NCI-H2171 (cell line): ENCODE results near the gene PHOSPHO1.
"Not testable (repeated sequence)": the region's sequence is repeated elsewhere in the genome, so short reads cannot be mapped to it uniquely, and the experiment has no call there.

Experiments used
- DNase-seq: peaks from one replicate; lab custom pipeline; 2025; lab: John Stamatoyannopoulos, UW

The PHOSPHO1 gene

DNA sequence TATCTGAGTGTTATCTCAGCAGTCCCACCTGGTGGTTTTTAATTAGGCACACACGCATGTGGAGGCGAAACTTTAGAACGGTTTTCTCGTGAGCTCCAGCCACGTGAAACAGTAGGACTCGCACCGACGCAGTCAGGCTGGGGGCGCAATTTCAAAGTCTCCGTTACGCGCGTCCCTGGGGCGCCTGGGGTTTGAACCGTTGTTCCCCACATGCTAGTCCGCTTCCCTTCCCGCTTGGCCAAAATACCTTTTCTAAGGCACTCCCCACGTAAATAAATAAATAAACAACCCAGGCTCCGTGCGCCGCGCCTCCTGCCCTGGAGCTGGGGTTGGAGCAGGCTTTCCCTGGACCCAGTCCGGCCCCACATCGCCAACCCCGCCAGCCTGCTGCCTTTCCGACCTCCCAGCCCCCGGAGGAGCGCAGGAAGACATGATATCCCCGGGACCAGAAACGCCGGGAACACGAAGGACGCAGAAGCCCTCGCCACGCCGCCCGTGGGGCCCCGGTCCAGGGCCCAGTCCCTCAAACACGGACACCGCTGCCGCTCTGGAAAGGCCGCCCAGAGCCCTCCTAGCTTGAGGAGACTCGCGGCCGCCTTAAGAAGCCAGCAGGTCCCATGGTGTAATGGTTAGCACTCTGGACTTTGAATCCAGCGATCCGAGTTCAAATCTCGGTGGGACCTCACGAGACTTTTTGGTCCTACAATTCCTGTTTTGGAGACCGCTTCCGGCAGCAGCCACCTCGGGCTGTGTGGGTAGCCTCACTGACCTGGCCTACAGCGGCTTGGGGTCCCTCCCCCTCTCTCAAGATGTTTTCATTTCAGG, 38.5 kb downstream of the PHOSPHO1 start:
- DNase-seq = peak; percentile 79

DNA sequence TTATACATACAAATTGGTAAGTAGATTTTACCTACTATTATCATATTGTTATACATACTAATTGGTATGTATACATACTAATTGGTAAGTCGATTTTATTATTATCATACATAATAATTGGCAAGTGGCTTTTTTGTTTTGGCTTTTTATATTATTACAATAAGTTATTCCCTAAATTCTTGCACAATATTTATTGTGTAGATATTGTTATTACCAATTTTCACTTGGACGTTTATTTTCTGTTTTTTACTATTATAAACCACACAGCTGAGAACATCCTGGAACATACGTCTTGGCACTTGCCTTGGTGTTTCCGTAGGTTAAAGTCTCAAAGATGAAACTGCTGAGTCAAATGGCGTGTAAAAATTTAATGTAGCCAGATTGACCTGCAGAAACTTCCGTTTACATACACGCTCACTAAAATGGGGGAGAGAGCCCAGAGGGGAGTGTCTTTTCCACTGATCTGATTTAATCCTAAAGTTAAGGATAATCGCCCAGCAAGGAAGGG, 39.1 kb downstream of the PHOSPHO1 start:
- DNase-seq = no peak

DNA sequence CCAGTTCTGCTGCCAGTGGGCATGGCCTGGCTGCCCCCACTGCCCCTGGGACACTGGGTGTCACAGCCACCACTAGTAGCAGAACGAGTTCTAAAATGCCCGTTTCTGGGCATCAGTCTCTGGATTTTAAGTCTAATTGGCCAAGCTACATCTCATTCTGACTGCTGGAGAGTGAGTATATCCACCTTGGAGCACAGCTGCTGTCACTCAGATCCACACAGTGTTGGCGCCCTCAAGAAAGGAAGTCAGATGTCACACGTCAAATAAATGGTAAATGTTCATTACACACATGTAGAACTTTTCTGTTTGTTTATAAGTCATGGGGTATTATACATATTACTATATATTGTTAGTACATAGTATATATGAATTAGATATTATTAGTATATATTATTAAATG, 39.7 kb downstream of the PHOSPHO1 start:
- no peak for DNase-seq

DNA sequence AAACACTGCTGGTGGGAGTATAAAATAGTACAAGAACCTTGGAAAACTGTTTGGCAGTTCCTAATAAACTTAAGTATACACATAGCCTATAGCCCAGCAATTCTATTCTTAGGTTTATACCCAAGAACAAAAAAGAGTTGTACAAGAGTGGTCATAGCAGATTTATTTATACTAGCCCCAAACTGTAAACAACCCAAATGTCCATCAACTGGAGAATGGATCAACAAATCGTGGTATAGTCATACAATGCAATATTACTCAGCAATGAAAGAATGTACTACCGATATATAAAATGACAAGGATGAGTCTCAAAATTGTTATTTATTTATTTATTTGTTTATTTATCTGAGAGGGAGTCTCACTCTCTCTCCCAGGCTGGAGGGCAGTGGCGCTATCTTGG, 43.3 kb downstream of the PHOSPHO1 start:
- no peak for DNase-seq

DNA sequence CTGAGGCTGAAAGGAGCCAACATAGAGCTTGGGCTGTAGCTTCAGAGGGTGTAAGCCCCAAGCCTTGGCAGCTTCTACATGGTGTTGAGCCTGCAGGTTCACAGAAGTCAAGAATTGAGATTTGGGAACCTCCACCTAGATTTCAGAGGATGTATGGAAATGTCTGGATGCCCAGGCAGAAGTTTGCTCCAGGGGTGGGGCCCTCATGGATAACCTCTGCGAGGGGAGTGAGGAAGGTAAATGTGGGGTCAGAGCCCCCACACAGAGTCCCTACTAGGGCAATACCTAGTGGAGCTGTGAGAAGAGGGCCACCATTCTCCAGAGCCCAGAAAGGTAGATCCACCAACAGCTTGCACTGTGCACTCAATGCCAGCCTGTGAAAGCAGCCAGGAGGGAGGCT, 45.2 kb downstream of the PHOSPHO1 start:
- DNase-seq = not testable (repeated sequence)

DNA sequence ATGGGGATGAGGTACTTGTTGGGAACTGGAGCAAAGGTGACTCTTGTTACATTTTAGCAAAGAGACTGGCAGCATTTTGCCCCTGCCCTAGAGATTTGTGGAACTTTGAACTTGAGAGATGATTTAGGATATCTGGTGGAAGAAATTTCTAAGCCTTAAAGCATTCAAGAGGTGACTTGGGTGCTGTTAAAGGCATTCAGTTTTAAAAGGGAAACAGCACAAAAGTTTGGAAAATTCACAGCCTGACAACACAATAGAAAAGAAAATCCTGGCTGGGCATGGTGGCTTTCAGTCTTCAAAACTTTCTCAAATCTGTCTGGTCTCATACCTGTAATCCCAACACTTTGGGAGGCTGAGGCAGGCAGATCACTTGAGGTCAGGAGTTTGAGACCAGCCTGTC, 46.1 kb downstream of the PHOSPHO1 start:
- not testable (repeated sequence) for DNase-seq

DNA sequence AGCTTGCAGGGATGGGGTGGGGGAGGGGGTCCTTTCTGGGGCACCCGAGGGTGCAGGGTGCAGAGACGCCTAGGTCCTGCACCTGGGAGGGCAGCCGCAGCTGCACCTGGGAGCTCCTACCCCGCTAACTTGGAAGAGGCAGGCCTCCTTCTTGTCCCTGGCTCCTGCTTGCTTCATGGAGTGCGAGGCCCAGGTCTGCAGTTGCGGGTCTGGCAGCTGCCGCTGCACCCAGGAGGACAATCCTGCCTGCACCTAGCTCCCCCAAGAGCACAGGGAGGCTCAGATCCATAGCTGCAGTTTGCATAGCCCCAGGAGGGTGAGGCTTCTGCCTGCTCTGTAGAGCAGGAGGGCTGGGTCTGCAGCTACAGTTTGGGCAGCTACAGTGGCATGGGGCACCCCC, 46.8 kb downstream of the PHOSPHO1 start:
- DNase-seq = no peak

DNA sequence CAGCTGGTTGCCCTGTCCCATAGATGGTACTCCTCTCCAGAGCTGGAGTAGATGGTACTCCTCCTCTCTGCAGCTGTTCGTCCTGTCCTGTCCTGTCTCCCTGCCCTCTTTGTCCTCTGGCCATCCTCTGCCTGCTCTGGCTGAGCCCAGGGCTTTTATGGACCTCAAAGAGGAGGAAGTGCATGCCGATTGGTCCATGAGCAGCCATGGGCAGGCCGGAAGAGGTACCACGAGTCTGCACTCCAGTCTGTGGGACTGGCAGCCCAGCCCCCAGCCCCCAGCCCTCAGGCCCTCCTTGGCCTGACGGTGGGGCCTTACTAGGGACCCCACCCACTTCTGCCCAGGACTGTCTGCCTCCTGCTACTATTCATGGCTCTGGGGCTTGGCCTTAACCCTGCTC, 47.2 kb downstream of the PHOSPHO1 start:
- no peak for DNase-seq

DNA sequence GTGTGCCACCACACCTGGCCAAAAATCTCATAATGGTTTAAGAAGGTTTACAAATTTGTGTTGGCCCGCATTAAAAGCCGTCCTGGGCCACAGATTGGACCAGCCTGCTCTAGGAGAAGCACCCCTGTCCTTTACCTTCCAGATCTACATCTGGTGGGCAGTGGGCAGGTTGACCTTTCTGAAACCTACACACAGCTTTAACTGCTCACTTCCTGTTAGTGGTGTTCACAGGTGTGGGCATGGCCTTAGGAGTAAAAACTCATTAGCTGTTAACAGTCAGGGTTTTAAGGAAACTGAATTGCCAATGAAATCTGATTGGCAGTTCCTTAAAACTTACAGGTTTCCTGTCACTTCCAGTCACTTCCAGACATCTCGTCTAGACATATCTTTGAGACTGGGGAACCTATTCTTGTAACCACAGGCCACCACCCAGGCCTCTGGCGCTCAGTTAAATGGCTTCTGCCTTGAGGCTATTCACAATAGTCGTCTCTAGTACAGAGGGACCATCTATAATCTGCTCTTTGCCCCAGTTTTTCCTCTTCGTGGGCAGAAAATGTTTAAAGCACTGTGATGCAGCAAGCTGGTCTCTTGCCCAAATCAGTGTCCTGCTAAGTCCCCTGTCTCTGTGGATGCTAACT, 49.5 kb downstream of the PHOSPHO1 start:
- no peak for DNase-seq

DNA sequence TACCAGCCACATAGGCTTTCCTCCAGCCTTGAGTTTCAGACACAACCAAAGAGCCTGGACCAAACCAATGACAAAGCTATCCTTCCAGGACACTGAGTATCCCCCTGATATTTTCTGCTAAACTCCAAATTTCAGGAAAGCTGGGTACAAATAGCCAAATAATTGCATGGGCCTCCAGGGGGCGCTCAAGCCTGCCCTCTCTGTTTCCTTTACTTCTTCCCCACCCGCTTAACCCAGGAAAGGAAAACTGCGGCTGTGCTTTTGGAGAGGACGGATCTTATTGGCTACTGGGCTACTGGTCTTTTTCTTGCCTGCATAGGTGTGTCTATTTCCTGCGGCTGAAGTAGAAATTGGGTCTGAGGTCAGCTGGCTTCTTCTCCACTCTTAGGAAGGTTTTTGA, 50.3 kb downstream of the PHOSPHO1 start:
- peak; percentile 4 for DNase-seq

DNA sequence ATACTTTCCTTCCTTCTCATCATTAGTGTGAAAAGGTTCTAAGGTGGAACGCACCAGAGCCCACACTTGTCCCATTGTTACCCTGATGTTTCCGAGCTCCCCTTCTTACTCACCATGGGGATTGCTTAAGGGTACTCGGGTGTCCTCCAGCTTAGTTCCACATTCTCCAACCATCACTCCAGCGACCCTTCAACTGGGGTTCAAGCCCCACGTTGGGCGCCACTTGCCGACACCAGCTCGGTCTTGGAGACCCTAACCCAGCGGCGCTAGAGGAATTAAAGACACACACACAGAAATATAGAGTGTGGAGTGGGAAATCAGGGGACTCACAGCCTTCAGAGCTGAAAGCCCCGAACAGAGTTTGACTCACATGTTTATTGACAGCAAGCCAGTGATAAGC, 54.6 kb downstream of the PHOSPHO1 start:
- DNase-seq = not testable (repeated sequence)
